Spinal cord (tissue), 10 donors: ENCODE measurements around the gene SRP14. TPM values are rescaled to one million over a fixed set of nuclear protein-coding genes. Genes with fewer than 3 reads are reported as not detected.

Source experiments
- DNase-seq, 6 donors: peaks; one replicate each; pipeline versions ENCODE4 v3.0.0 to v3.0.0-alpha.2; 2013 to 2015; ENCODE audit warnings: low spot score in 6 of 6, low read depth in 4 of 6
- H3K27ac ChIP-seq: one replicate; pipeline ENCODE4 v1.5.1; 2013; ENCODE audit warnings: low read depth, low read length, control low read depth
- H3K27me3 ChIP-seq: one replicate; pipeline ENCODE4 v1.6.1; 2013; ENCODE audit warnings: low read length; ENCODE audit not compliant: control insufficient read depth, insufficient read depth
- H3K36me3 ChIP-seq: one replicate; pipeline ENCODE4 v1.6.1; 2013; ENCODE audit warnings: low read length; ENCODE audit not compliant: control insufficient read depth, insufficient read depth
- H3K4me1 ChIP-seq: one replicate; pipeline ENCODE4 v1.6.1; 2013; ENCODE audit warnings: low read length; ENCODE audit not compliant: control insufficient read depth, insufficient read depth
- H3K4me3 ChIP-seq: one replicate; pipeline ENCODE4 v1.5.1; 2013; ENCODE audit warnings: low read depth, low read length, control low read depth
- H3K9me3 ChIP-seq: one replicate; pipeline ENCODE4 v1.6.1; 2013; ENCODE audit warnings: low read length; ENCODE audit not compliant: control insufficient read depth, insufficient read depth
- WGBS: methylation state at CpG from one replicate; pipeline ENCODE4 v1.1.5; 2013; ENCODE audit warnings: missing lambda C conversion rate; ENCODE audit not compliant: insufficient coverage; 5-methylcytosine and 5-hydroxymethylcytosine counted together
- polyA plus RNA-seq, 2 donors: library from polyadenylated mRNA; unstranded; fragments of 120-200 nt; gene quantifications; one replicate each; pipeline ENCODE4 v1.2.1, GENCODE V29; 2013; ENCODE audit not compliant: insufficient read length in 2 of 2
- total RNA-seq, 2 donors: library from RNA; depleted of rRNA in 1 of 2; stranded (reverse); fragments of 120-200 nt in 1 of 2; fragments of >200 nt in 1 of 2; gene quantifications; one replicate each; pipeline versions ENCODE4 v1.2.3 to v1.2.4, GENCODE V29; 2013 to 2014
- donor health status: healthy.

SRP14 gene
- total and polyA plus RNA-seq, 4 donors: 149 to 561 (median 424) TPM

DNA sequence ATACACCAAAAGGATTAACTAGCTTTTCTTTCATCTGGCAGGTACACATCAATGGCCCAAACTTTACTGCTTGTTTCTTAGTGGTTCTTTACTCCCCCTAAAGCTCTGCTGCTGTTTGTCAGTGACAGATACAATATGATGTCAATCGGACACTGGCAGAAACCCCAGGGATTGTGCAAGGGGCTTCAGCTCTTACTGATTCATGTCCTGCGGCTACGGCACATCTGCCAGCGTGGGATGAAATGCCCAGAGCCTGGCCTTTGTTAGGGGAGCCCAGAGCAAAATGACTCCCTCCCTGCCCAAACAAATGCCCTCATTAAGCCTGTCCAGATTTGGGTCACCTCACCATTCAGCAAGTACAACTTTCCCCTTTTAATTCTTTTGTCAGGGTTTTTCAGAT is 28.3 kb downstream of the SRP14 start:
- no peak overlapping the region for H3K4me3 ChIP-seq
- peaks cover 4% of the 10 kb centered on the region for H3K4me1 ChIP-seq
- WGBS: 17% methylated on average over 4 of the region's 4 CpGs
- H3K9me3 ChIP-seq: peaks cover 6% of the 10 kb centered on the region
- no peaks in the 10 kb centered on the region for H3K27me3 ChIP-seq
- peak in 2 of 6 donors; percentile 46 to 68 for DNase-seq
- no peak overlapping the region for H3K27ac ChIP-seq
- H3K36me3 ChIP-seq: peaks cover 16% of the 10 kb centered on the region

- Histone ChIP-seq H3K27me3 (no peaks in the 10 kb centered on the region), H3K4me1 (peaks cover 4% of the 10 kb centered on the region), H3K9me3 (no peaks in the 10 kb centered on the region), H3K4me3 (no peak overlapping the region), H3K36me3 (peaks cover 16% of the 10 kb centered on the region), H3K27ac (no peak overlapping the region)
- WGBS: 89% methylated on average over 3 of the region's 3 CpGs
- DNase-seq: no peak
Measured at GRCh38 chr15:40008061-40008765, 30.8 kb downstream of the SRP14 start.

GRCh38 chr15:40006646-40007045 is 32.3 kb downstream of the SRP14 start:
- no peak overlapping the region for H3K4me3 ChIP-seq
- no peaks in the 10 kb centered on the region for H3K27me3 ChIP-seq
- H3K27ac ChIP-seq: no peak overlapping the region
- peaks cover 4% of the 10 kb centered on the region for H3K4me1 ChIP-seq
- no peak for DNase-seq
- H3K9me3 ChIP-seq: no peaks in the 10 kb centered on the region
- WGBS: no CpG with 5 or more reads among the region's 2 CpGs
- H3K36me3 ChIP-seq: peaks cover 16% of the 10 kb centered on the region

GRCh38 chr15:40006003-40006402 is 33.0 kb downstream of the SRP14 start:
- Histone ChIP-seq H3K27ac (no peak overlapping the region), H3K9me3 (no peaks in the 10 kb centered on the region), H3K4me3 (no peak overlapping the region), H3K4me1 (peaks cover 4% of the 10 kb centered on the region), H3K36me3 (peaks cover 17% of the 10 kb centered on the region), H3K27me3 (no peaks in the 10 kb centered on the region)
- DNase-seq: no peak
- WGBS: no CpG with 5 or more reads among the region's 3 CpGs

DNA sequence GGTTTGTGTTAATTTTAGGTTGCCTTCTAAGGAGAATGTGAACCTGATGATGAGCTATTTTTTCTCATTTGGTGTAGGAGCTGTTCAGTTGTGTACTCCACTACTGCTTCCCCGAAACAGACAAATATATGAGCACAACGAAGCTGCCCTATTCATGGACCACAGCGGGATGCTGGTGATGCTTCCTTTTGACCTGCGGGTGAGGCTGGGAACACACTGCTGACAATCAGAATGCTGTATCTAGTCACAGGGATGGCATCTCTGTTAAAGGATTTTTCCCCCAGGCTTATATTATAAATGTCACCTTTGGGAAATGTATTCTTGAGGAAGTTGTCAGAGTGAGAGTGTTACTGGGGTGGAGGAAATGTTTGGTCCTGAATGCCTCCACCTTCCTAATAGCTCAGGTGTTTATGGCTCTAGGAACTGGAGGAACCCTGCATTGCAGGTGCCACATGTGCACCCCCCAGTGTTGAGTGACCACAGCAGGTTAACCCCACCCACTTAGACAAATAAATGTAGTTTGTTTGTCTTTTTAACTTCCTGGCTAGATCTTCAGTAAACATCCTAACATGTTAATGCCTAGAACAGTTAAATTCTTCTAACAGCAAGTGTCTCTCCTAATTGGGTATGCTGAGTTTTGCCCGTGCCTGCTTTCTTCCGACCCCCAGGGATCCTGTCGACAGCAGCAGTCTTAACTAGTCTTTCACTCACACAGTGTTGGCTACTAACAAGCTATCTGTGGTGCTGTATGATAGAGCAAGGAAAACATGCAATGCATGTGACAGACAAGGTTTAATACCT is 35.7 kb downstream of the SRP14 start:
- Histone ChIP-seq H3K4me3 (no peak overlapping the region), H3K4me1 (no peaks in the 10 kb centered on the region), H3K27ac (no peak overlapping the region), H3K36me3 (peaks cover 15% of the 10 kb centered on the region), H3K27me3 (no peaks in the 10 kb centered on the region), H3K9me3 (no peaks in the 10 kb centered on the region)
- DNase-seq: no peak
- WGBS: 75% methylated on average over 5 of the region's 7 CpGs

- DNase-seq: no peak
- H3K4me1 ChIP-seq: no peaks in the 10 kb centered on the region
- peaks cover 14% of the 10 kb centered on the region for H3K36me3 ChIP-seq
- no peak overlapping the region for H3K27ac ChIP-seq
- no peaks in the 10 kb centered on the region for H3K9me3 ChIP-seq
- H3K27me3 ChIP-seq: no peaks in the 10 kb centered on the region
- WGBS: 88% methylated on average over 2 of the region's 2 CpGs
- no peak overlapping the region for H3K4me3 ChIP-seq
Measured at GRCh38 chr15:40002295-40002694, 36.7 kb downstream of the SRP14 start.

- no peak for DNase-seq
- no peak overlapping the region for H3K4me3 ChIP-seq
- H3K27me3 ChIP-seq: no peaks in the 10 kb centered on the region
- peaks cover 10% of the 10 kb centered on the region for H3K36me3 ChIP-seq
- no peaks in the 10 kb centered on the region for H3K4me1 ChIP-seq
- no peaks in the 10 kb centered on the region for H3K9me3 ChIP-seq
- no peak overlapping the region for H3K27ac ChIP-seq
Measured at GRCh38 chr15:39999538-40000200, 39.3 kb downstream of the SRP14 start.

- peaks cover 7% of the 10 kb centered on the region for H3K36me3 ChIP-seq
- H3K4me1 ChIP-seq: no peaks in the 10 kb centered on the region
- no CpG with 5 or more reads among the region's 6 CpGs for WGBS
- H3K4me3 ChIP-seq: no peak overlapping the region
- peak in 2 of 6 donors; percentile 18 to 70 for DNase-seq
- no peaks in the 10 kb centered on the region for H3K9me3 ChIP-seq
- no peaks in the 10 kb centered on the region for H3K27me3 ChIP-seq
- no peak overlapping the region for H3K27ac ChIP-seq
Measured at GRCh38 chr15:39998511-39999077, 40.4 kb downstream of the SRP14 start.

DNA sequence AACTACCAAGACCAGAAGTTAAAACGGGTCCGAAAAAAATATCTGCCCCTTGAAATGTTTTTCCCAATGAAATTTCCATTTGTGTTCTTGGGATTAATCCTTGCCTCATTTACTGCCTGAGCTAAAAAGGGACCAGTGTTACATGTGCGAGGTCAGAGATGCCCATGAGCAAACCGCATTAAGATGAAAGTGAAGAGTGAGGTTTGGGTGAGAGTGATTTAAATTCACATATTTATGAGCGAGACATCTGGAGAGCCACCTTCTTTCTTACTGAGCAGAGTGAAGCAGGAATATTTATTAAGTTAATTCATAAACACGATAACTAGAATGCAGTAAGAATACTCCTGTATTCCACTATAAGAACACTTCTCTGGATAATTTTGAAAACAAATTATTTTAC is 41.3 kb downstream of the SRP14 start:
- Histone ChIP-seq H3K4me1 (no peaks in the 10 kb centered on the region), H3K4me3 (no peak overlapping the region), H3K36me3 (peaks cover 15% of the 10 kb centered on the region), H3K27ac (no peak overlapping the region), H3K9me3 (no peaks in the 10 kb centered on the region), H3K27me3 (no peaks in the 10 kb centered on the region)
- no peak for DNase-seq
- no CpG with 5 or more reads among the region's 6 CpGs for WGBS
